ENCODE results near the gene TACR1. TPM values are rescaled to one million over a fixed set of nuclear protein-coding genes. Genes with fewer than 3 reads are reported as not detected.
A peak's percentile ranks its signal among the peaks of the same experiment; 100 is the strongest.

TACR1 gene
- polyA plus RNA-seq, 1 of the 3 experiments (the other 2 are of a cell fraction): under 0.01 TPM

DNA sequence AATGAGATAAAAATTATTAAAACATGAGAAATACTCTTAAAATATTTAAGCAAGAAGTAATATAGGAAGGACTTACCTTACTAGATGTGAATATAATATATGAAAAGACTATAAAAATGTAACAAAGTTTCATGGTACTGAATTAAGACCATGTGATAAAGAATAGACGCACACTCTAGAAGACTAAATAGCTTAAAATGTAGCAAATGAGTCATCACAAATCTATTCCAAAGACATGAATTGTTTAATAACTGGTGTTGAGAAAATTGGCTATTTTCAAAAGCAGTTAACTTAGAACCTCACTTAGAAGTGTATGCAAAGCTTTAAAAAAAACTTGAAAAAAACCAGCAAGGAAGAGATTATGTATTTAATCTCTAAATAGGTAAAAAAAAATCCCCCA, 176.8 kb downstream of the TACR1 start:
- WGBS (ENCODE audit: low lambda C conversion rate): 60% methylated on average over 1 of the region's 1 CpG
- no peaks in the 10 kb centered on the region for H3K27me3 ChIP-seq (ENCODE audit: insufficient read depth)
- no peaks in the 10 kb centered on the region for H3K9me2 ChIP-seq
- H3K9ac ChIP-seq: no peak overlapping the region
- ChIA-PET CTCF (interaction anchor here (1.3 to 2.4 kb wide), 2 partner anchors 11 to 42 kb away, joined by 3 to 8 read pairs; no protein-coding TSS in a partner anchor), POLR2A (no interaction called here)
- no peaks in the 10 kb centered on the region for H4K20me1 ChIP-seq (ENCODE audit: insufficient read depth)
- H2AFZ ChIP-seq (ENCODE audit: low read depth): 0 out of 2 replicates have a peak overlapping the region, but pooled peaks have one; percentile 40
- H3F3A ChIP-seq (replicated peaks; ENCODE audit: insufficient read depth): no peaks in the 10 kb centered on the region
- H3K27ac ChIP-seq (ENCODE audit: low read depth in 2 of 2, low read length in 1 of 2): no peak overlapping the region
- no peak overlapping the region for H3K4me3 ChIP-seq (ENCODE audit: low read depth in 2 of 2, low read length in 1 of 2)
- H3K79me2 ChIP-seq (ENCODE audit: insufficient read depth): no peaks in the 10 kb centered on the region
- H3K4me2 ChIP-seq: no peak overlapping the region
- DNase-seq: no peak
- TF ChIP-seq TAF1 (IDR thresholded peaks at IDR 0.05; ENCODE audit: borderline replicate concordance, low read depth, low read length) (no peak), JUND (IDR thresholded peaks at IDR 0.05) (0 out of 2 replicates have a peak, but pooled peaks have one; percentile 6), RAD21 (IDR thresholded peaks at IDR 0.05; ENCODE audit: low read length) (no peak), FOSL2 (IDR thresholded peaks at IDR 0.05; ENCODE audit: borderline replicate concordance, low read depth) (peak; percentile 23; the same call in 1 of the 2 replicates)
- TF ChIP-seq, protein P1, sequence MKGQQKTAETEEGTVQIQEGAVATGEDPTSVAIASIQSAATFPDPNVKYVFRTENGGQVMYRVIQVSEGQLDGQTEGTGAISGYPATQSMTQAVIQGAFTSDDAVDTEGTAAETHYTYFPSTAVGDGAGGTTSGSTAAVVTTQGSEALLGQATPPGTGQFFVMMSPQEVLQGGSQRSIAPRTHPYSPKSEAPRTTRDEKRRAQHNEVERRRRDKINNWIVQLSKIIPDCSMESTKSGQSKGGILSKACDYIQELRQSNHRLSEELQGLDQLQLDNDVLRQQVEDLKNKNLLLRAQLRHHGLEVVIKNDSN (IDR thresholded peaks at IDR 0.05; ENCODE audit: borderline replicate concordance, low read depth): no peak
- H3K9me3 ChIP-seq: no peaks in the 10 kb centered on the region
- no peaks in the 10 kb centered on the region for H3K36me3 ChIP-seq (replicated peaks in 1 of 2; ENCODE audit: control insufficient read depth in 1 of 2, insufficient read depth in 2 of 2, low read length in 1 of 2)
- H3K4me1 ChIP-seq (ENCODE audit: control insufficient read depth in 1 of 2, insufficient read depth in 2 of 2, low read depth in 1 of 2, low read length in 1 of 2): no peaks in the 10 kb centered on the region

- no peak overlapping the region for H2AFZ ChIP-seq (ENCODE audit: low read depth)
- no peaks in the 10 kb centered on the region for H3K79me2 ChIP-seq (ENCODE audit: insufficient read depth)
- no peak overlapping the region for H3K4me3 ChIP-seq (ENCODE audit: low read depth in 2 of 2, low read length in 1 of 2)
- H3K9me2 ChIP-seq: no peaks in the 10 kb centered on the region
- CTCF ChIA-PET: interaction anchor here (1.3 to 2.4 kb wide), 2 partner anchors 10 to 43 kb away, joined by 3 to 8 read pairs; no protein-coding TSS in a partner anchor
- H4K20me1 ChIP-seq (ENCODE audit: insufficient read depth): no peaks in the 10 kb centered on the region
- H3K27me3 ChIP-seq (ENCODE audit: insufficient read depth): no peaks in the 10 kb centered on the region
- H3K4me2 ChIP-seq: no peak overlapping the region
- no peak for DNase-seq
- H3K9ac ChIP-seq: no peak overlapping the region
- TF ChIP-seq RXRA (IDR thresholded peaks at IDR 0.05; ENCODE audit: borderline replicate concordance, low read depth) (no peak), CHD2 (IDR thresholded peaks at IDR 0.05; ENCODE audit: low read length, partially characterized antibody) (no peak), TEAD4 (IDR thresholded peaks at IDR 0.05; ENCODE audit: borderline replicate concordance, insufficient read depth) (no peak), MEF2A (IDR thresholded peaks at IDR 0.05; ENCODE audit: borderline replicate concordance, low read depth) (no peak), GATA2 (CRISPR knock-in tag; IDR thresholded peaks at IDR 0.05) (no peak), FOXJ3 (CRISPR knock-in tag; IDR thresholded peaks at IDR 0.05) (no peak), FOSL2 (IDR thresholded peaks at IDR 0.05; ENCODE audit: borderline replicate concordance, low read depth) (no peak)
- TF ChIP-seq, protein P1 (IDR thresholded peaks at IDR 0.05; ENCODE audit: borderline replicate concordance, low read depth): no peak
- TF ChIP-seq, protein P2, sequence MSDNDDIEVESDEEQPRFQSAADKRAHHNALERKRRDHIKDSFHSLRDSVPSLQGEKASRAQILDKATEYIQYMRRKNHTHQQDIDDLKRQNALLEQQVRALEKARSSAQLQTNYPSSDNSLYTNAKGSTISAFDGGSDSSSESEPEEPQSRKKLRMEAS (IDR thresholded peaks at IDR 0.05; ENCODE audit: low read depth): no peak
- WGBS (ENCODE audit: low lambda C conversion rate): 62% methylated on average over 1 of the region's 1 CpG
- no peaks in the 10 kb centered on the region for H3F3A ChIP-seq (replicated peaks; ENCODE audit: insufficient read depth)
- H3K4me1 ChIP-seq (ENCODE audit: control insufficient read depth in 1 of 2, insufficient read depth in 2 of 2, low read depth in 1 of 2, low read length in 1 of 2): no peaks in the 10 kb centered on the region
- no peaks in the 10 kb centered on the region for H3K9me3 ChIP-seq
- H3K36me3 ChIP-seq (replicated peaks in 1 of 2; ENCODE audit: control insufficient read depth in 1 of 2, insufficient read depth in 2 of 2, low read length in 1 of 2): no peaks in the 10 kb centered on the region
- POLR2A ChIA-PET: no interaction called here
- H3K27ac ChIP-seq (ENCODE audit: low read depth in 2 of 2, low read length in 1 of 2): no peak overlapping the region; a peak in 1 of 4 replicates
These were observed 177.6 kb downstream of the TACR1 start for GRCh38 chr2:75021672-75022071.
